GM12878 (cell line): ENCODE data around the gene TOX2. TPM values are rescaled to one million over a fixed set of nuclear protein-coding genes. Genes with fewer than 3 reads are reported as not detected.

ENCODE experiments used
- ATAC-seq: fragments of 200-7000 bp; cut with Tn5 transposase; 3 replicates; pipeline ENCODE4 v1.9.1; 2020; ENCODE audit warnings: mild to moderate bottlenecking, moderate library complexity
- BruUV-seq: library from RNA; stranded (reverse); fragments of 400-500 nt; replicated peaks from 2 replicates; lab custom pipeline; 2021; lab: Mats Ljungman, UMichigan
- CTCF ChIA-PET: fragments of 300-600 bp; sonication (Branson Sonifier 250); formaldehyde crosslinking; extraction: SDS; loops from one replicate; lab custom pipeline; 2021; ENCODE audit warnings: inconsistent platforms; lab: Yijun Ruan, JAX
- POLR2A ChIA-PET: fragments of 350-600 bp; formaldehyde crosslinking; extraction: SDS; loops from one replicate; lab custom pipeline; 2021; ENCODE audit warnings: inconsistent platforms; lab: Charles Lee
- RAD21 ChIA-PET: fragments of 300-600 bp; sonication (Branson Sonifier 250); formaldehyde crosslinking; loops from one replicate; lab custom pipeline; 2023; ENCODE audit warnings: antibody characterized with exemption; ENCODE audit not compliant: unreplicated experiment; lab: Charles Lee
- SMC1A ChIA-PET: fragments of 300-600 bp; sonication (Branson Sonifier 250); formaldehyde crosslinking; loops from one replicate; lab custom pipeline; 2023; ENCODE audit not compliant: unreplicated experiment, uncharacterized antibody; lab: Charles Lee
- DNase-seq: peaks from one replicate; pipeline ENCODE4 v3.0.0-alpha.2; 2011; ENCODE audit warnings: low read depth, low spot score
- FAIRE-seq: peaks from 3 replicates; lab custom pipeline; 2011; peaks lifted over from hg19 to GRCh38; lab: Jason Lieb, UNC
- H2AFZ ChIP-seq: 2 replicates; pipeline ENCODE4 v1.6.0; 2011; ENCODE audit warnings: low read depth, low read length, control low read depth; ENCODE audit not compliant: control insufficient read depth
- H3K27ac ChIP-seq: 2 replicates; pipeline ENCODE4 v1.5.1; 2011; ENCODE audit warnings: control low read depth; ENCODE audit not compliant: control insufficient read depth, insufficient read depth
- H3K27me3 ChIP-seq, 2 experiments: replicated peaks in 1 of 2; 2 replicates each; pipeline versions ENCODE4 v1.6.0 to v1.6.1; 2011; ENCODE audit warnings: low read length in 1 of 2; ENCODE audit not compliant: control insufficient read depth in 2 of 2, insufficient read depth in 2 of 2
- H3K36me3 ChIP-seq, 2 experiments: 2 replicates each; pipeline ENCODE4 v1.5.1; 2011; ENCODE audit warnings: low read length in 1 of 2; ENCODE audit not compliant: control insufficient read depth in 2 of 2, insufficient read depth in 2 of 2
- H3K4me1 ChIP-seq: 2 replicates; pipeline ENCODE4 v1.6.1; 2011; ENCODE audit warnings: mild to moderate bottlenecking, low read length, moderate library complexity, mixed read lengths; ENCODE audit not compliant: control insufficient read depth, insufficient read depth
- H3K4me2 ChIP-seq: 2 replicates; pipeline ENCODE4 v1.6.0; 2011; ENCODE audit warnings: control low read depth; ENCODE audit not compliant: control insufficient read depth, insufficient read depth
- H3K4me3 ChIP-seq: fragments of 200-600 bp; sonication (generic); 2 replicates; pipeline ENCODE4 v1.5.1; 2016
- H3K79me2 ChIP-seq: 2 replicates; pipeline ENCODE4 v1.6.0; 2011; ENCODE audit warnings: low read length; ENCODE audit not compliant: control insufficient read depth, insufficient read depth
- H3K9ac ChIP-seq: 2 replicates; pipeline ENCODE4 v1.8.0; 2011; ENCODE audit warnings: low read length, control low read depth, mixed read lengths; ENCODE audit not compliant: control insufficient read depth, insufficient read depth
- H3K9me3 ChIP-seq: replicated peaks from 3 replicates; pipeline ENCODE4 v1.5.1; 2011; ENCODE audit warnings: mild to moderate bottlenecking, low read length; ENCODE audit not compliant: control insufficient read depth, insufficient read depth
- H4K20me1 ChIP-seq: 2 replicates; pipeline ENCODE4 v1.6.0; 2011; ENCODE audit not compliant: control insufficient read depth, insufficient read depth
- E4F1 ChIP-seq: fragments of 450-650 bp; IDR thresholded peaks from 2 replicates; pipeline ENCODE4 v1.6.1; 2018; ENCODE audit warnings: borderline replicate concordance, mild to moderate bottlenecking; ENCODE audit not compliant: partially characterized antibody
- SIN3A ChIP-seq: IDR thresholded peaks from 2 replicates; pipeline ENCODE4 v1.6.1; 2012; ENCODE audit warnings: low read depth, low read length, improper control_type of control experiment
- TCF7 ChIP-seq: IDR thresholded peaks from 2 replicates; pipeline ENCODE4 v1.6.1; 2014; ENCODE audit warnings: antibody characterized with exemption, borderline replicate concordance
- USF2 ChIP-seq: IDR thresholded peaks from 2 replicates; pipeline ENCODE4 v1.6.1; 2011; ENCODE audit warnings: low read depth, low read length, improper control_type of control experiment, borderline replicate concordance
- WGBS: methylation state at CpG from one replicate; pipeline ENCODE4 v1.1.6; 2016; ENCODE audit warnings: low lambda C conversion rate; ENCODE audit not compliant: insufficient replicate concordance, insufficient coverage; ENCODE audit errors: missing lambda C conversion rate; 5-methylcytosine and 5-hydroxymethylcytosine counted together
- in situ Hi-C: fragments of 300-500 bp; cut with MboI; formaldehyde crosslinking; loops from 9 replicates; pipeline ENCODE4 v1.14.3; 2018; ENCODE audit warnings: mixed read lengths
- intact Hi-C: fragments of 100-400 bp; cut with micrococcal nuclease; formaldehyde crosslinking; loops from one replicate; pipeline ENCODE4 v1.14.2; 2022; ENCODE audit not compliant: unreplicated experiment
- polyA plus RNA-seq, 11 experiments: library from polyadenylated mRNA; depleted of rRNA in 4 of 11; unstranded in 6 of 11; stranded (reverse) in 5 of 11; fragments of >200 nt; fragmentation: Nextera tagmentation in 4 of 11; fragmentation: Illumina TruSeq in 1 of 11; extraction: Ambion mirVana in 4 of 11; extraction: Trizol in 1 of 11; gene quantifications; 1 replicate in 1 of 11; 2 replicates in 10 of 11; pipeline versions ENCODE4 v1.2.1 to v1.2.3, GENCODE V29; 2011 to 2016; ENCODE audit warnings: inconsistent platforms in 2 of 11, missing spikeins in 2 of 11, low read depth in 1 of 11
- total RNA-seq, 4 experiments: library from RNA; depleted of rRNA in 3 of 4; stranded (reverse); fragments of >200 nt in 3 of 4; fragmentation: Illumina TruSeq in 1 of 4; extraction: Trizol in 1 of 4; gene quantifications; 2 replicates each; pipeline versions ENCODE4 v1.2.1 to v1.2.3, GENCODE V29; 2013 to 2021
- TF ChIP-seq, protein P1 (sequence below): IDR thresholded peaks from 2 replicates; pipeline ENCODE4 v1.6.1; 2012; ENCODE audit warnings: low read depth, low read length, improper control_type of control experiment

TOX2 gene
- total and polyA plus RNA-seq, 10 of the 15 experiments (the other 5 are each of a cell fraction or from before 2014, with no cell fraction given) = 2.6 to 40.5 (median 7.9) TPM

DNA sequence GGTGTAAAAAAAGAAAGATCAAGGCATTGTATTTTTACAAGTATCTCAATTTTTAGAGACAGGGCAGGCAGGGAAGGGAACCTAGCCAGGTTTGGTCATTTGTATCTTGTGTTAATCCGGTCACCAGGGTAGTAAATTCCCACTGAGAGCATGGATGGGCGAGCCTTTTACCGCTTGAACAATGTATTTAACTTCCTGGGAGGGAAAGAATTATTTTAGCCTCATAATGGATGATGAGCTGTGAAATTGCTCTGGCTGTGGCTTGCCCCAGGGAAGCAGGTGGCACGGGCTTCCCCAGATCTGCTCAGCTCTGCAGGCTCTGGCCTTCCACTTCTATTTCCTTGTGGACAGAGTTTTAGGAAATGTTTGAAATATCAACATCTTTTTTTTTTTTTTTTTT, 72.9 kb downstream of the TOX2 start:
- no TSS peak for BruUV-seq
- POLR2A ChIA-PET = interaction anchor here (0.9 kb wide), 2 partner anchors 8 to 43 kb away, joined by 3 to 6 read pairs; no protein-coding TSS in a partner anchor
- FAIRE-seq (no peak), DNase-seq (no peak), ATAC-seq (no peak)
- 98% methylated on average over 4 of the region's 4 CpGs for WGBS
- Histone ChIP-seq H3K27ac (no peak overlapping the region), H4K20me1 (no peaks in the 10 kb centered on the region), H3K36me3 (no peaks in the 10 kb centered on the region; a peak in 1 of 4 replicates), H3K79me2 (no peaks in the 10 kb centered on the region), H3K4me2 (no peak overlapping the region), H3K27me3 (no peaks in the 10 kb centered on the region), H3K4me1 (peaks cover 4% of the 10 kb centered on the region), H2AFZ (no peak overlapping the region), H3K9me3 (no peaks in the 10 kb centered on the region; the same call in 2 of the 3 replicates), H3K4me3 (no peak overlapping the region), H3K9ac (no peak overlapping the region)
- CTCF ChIA-PET = interaction anchor here (0.6 to 1.8 kb wide), 3 partner anchors 10 to 46 kb away, joined by 3 to 5 read pairs (median 3); no protein-coding TSS in a partner anchor
- intact Hi-C loops (no loop called here), in situ Hi-C loops (no loop called here)
- RAD21 ChIA-PET = interaction anchor here (0.5 to 2.7 kb wide), 2 partner anchors 13 to 16 kb away, joined by 3 to 6 read pairs; no protein-coding TSS in a partner anchor
- SMC1A ChIA-PET = interaction anchor here (1.3 to 4.8 kb wide), 3 partner anchors 9 to 13 kb away, joined by 4 to 24 read pairs (median 14); no protein-coding TSS in a partner anchor
- TF ChIP-seq TCF7 (no peak), SIN3A (no peak), E4F1 (no peak), USF2 (no peak)
- TF ChIP-seq, protein P1, sequence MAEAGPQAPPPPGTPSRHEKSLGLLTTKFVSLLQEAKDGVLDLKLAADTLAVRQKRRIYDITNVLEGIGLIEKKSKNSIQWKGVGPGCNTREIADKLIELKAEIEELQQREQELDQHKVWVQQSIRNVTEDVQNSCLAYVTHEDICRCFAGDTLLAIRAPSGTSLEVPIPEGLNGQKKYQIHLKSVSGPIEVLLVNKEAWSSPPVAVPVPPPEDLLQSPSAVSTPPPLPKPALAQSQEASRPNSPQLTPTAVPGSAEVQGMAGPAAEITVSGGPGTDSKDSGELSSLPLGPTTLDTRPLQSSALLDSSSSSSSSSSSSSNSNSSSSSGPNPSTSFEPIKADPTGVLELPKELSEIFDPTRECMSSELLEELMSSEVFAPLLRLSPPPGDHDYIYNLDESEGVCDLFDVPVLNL = no peak
